ENCODE results near the gene FLOT2.
"Not testable (repeated sequence)": the region's sequence is repeated elsewhere in the genome, so short reads cannot be mapped to it uniquely, and the experiment has no call there.

Gene FLOT2

GRCh38 chr17:28854457-28855335 lies 42.8 kb downstream of the FLOT2 start, which contains the start of gene ERAL1:
Gene ERAL1, plus strand, starts transcription at chr17:28855016. Its CDS starts 19 bp downstream, at chr17:28855035.
- TF ChIP-seq CTCF (IDR thresholded peaks at IDR 0.05; ENCODE audit: borderline replicate concordance, insufficient read depth, low read depth, low read length) = no peak
- peak within 1 kb of the TSS; percentile 94 for H3K4me3 ChIP-seq (ENCODE audit: low read depth, low read length)

- TF ChIP-seq CTCF (IDR thresholded peaks at IDR 0.05; ENCODE audit: borderline replicate concordance, insufficient read depth, low read depth, low read length) = no peak
- H3K4me3 ChIP-seq (ENCODE audit: low read depth, low read length) = no peak overlapping the region
Observed at GRCh38 chr17:28853295-28853694, 44.2 kb downstream of the FLOT2 start.

- no peak for TF ChIP-seq CTCF (IDR thresholded peaks at IDR 0.05; ENCODE audit: borderline replicate concordance, insufficient read depth, low read depth, low read length)
- no peak overlapping the region for H3K4me3 ChIP-seq (ENCODE audit: low read depth, low read length)
Observed at GRCh38 chr17:28849281-28849680, 48.3 kb downstream of the FLOT2 start.

GRCh38 chr17:28848667-28849066 lies 48.9 kb downstream of the FLOT2 start:
- TF ChIP-seq CTCF (IDR thresholded peaks at IDR 0.05; ENCODE audit: borderline replicate concordance, insufficient read depth, low read depth, low read length) = peak; percentile 50

GRCh38 chr17:28846699-28847098 lies 50.8 kb downstream of the FLOT2 start:
- H3K4me3 ChIP-seq (ENCODE audit: low read depth, low read length) = not testable (repeated sequence)

More at GRCh38 chr17:28848667-28849066, 48.9 kb downstream of the FLOT2 start:
- H3K4me3 ChIP-seq (ENCODE audit: low read depth, low read length) = not testable (repeated sequence)

- no peak for TF ChIP-seq CTCF (IDR thresholded peaks at IDR 0.05; ENCODE audit: borderline replicate concordance, insufficient read depth, low read depth, low read length)
- H3K4me3 ChIP-seq (ENCODE audit: low read depth, low read length) = no peak overlapping the region
Observed at GRCh38 chr17:28846231-28846630, 51.3 kb downstream of the FLOT2 start.

- no peak for TF ChIP-seq CTCF (IDR thresholded peaks at IDR 0.05; ENCODE audit: borderline replicate concordance, insufficient read depth, low read depth, low read length)
- H3K4me3 ChIP-seq (ENCODE audit: low read depth, low read length) = no peak overlapping the region
Observed at GRCh38 chr17:28843816-28844148, 53.8 kb downstream of the FLOT2 start.
